GM18505 (cell line): ENCODE results near the gene PAXX.

Experiments
- ATAC-seq: cut with Tn5 transposase; IDR thresholded peaks from one replicate; pipeline ENCODE4 v1.9.1; 2021; ENCODE audit not compliant: unreplicated experiment
- POLR2A ChIP-seq: IDR thresholded peaks from 4 replicates; pipeline ENCODE4 v1.6.1; 2011; ENCODE audit warnings: borderline replicate concordance; ENCODE audit not compliant: insufficient read depth, insufficient read length; ENCODE audit errors: extremely low read depth

PAXX gene

DNA sequence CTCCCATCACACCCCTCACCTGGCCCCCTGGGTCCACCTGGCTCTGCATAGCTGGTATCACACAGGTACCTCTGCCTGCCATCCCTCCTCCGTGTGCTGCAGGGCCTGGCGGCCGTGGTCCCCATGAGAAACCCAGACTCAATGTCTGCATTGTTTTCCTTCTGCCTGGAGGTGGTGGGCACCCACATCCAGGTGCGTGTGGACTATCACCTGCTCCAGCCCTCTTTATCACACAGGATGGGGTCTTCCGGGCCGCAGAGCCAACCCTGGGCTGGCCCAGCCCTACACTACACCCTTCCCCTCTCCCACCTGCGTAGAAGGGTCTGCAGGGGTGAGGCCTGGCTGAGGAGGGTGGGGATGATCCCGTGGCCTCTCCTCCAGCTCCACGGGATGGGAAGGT lies 46.7 kb downstream of the PAXX start:
- no peak for ATAC-seq
- no peak for TF ChIP-seq POLR2A

GRCh38 chr9:137039611-137040366 lies 47.6 kb downstream of the PAXX start:
- ATAC-seq: no peak

GRCh38 chr9:137040568-137040967 lies 48.3 kb downstream of the PAXX start:
- TF ChIP-seq POLR2A: no peak
- ATAC-seq: no peak

More at GRCh38 chr9:137039611-137040366, 47.6 kb downstream of the PAXX start:
- TF ChIP-seq POLR2A: no peak

DNA sequence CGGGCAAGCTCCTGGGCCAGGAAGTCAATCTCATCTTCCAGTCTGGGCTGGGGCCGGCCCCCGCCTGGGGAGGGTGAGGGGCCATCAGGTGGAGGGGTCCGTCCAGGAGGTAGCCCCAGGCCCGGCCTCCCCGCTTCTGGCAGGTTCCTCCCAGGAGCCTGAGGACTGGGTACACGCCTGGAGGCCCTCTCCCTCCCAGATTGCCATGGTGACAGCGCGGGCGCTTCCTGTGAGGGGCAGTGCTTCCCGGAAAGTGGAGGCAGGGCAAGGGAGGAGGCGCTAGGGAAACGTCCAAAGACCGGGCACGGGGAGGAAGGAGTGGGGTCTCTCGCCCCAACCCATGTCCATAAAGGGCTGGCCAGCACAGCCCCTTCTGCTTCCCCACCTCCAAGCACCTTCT lies 48.9 kb downstream of the PAXX start:
- ATAC-seq: no peak

GRCh38 chr9:137042751-137043727 lies 50.8 kb downstream of the PAXX start:
- ATAC-seq: no peak
- TF ChIP-seq POLR2A: no peak

More for the DNA sequence above, 48.9 kb downstream of the PAXX start:
- no peak for TF ChIP-seq POLR2A
